BJ (cell line): ENCODE data around the gene USP53. TPM values are rescaled to one million over a fixed set of nuclear protein-coding genes. Genes with fewer than 3 reads are reported as not detected.

ENCODE experiments used
- CTCF ChIA-PET: fragments of 350-600 bp; formaldehyde crosslinking; extraction: SDS; loops from one replicate; lab custom pipeline; 2021; ENCODE audit warnings: antibody characterized with exemption, inconsistent platforms; lab: Yijun Ruan, JAX
- POLR2A ChIA-PET: fragments of 300-600 bp; sonication (Branson Sonifier 250); formaldehyde crosslinking; extraction: SDS; loops from one replicate; lab custom pipeline; 2021; ENCODE audit warnings: antibody characterized with exemption; lab: Charles Lee
- DNase-seq: peaks from one replicate; pipeline ENCODE4 v3.0.0-alpha.2; 2011; ENCODE audit warnings: low read depth
- H3K27me3 ChIP-seq: 2 replicates; pipeline ENCODE4 v1.6.0; 2011; ENCODE audit warnings: low read length; ENCODE audit not compliant: control insufficient read depth, insufficient read depth
- H3K36me3 ChIP-seq: 2 replicates; pipeline ENCODE4 v1.5.1; 2011; ENCODE audit warnings: low read length; ENCODE audit not compliant: control insufficient read depth, insufficient read depth
- H3K4me3 ChIP-seq: 2 replicates; pipeline ENCODE4 v1.5.1; 2011; ENCODE audit warnings: low read depth, mild to moderate bottlenecking, control low read depth, low read length
- polyA plus RNA-seq: library from polyadenylated mRNA; depleted of rRNA; stranded (reverse); fragments of >200 nt; gene quantifications from 2 replicates; pipeline ENCODE4 v1.2.3, GENCODE V29; 2011
- TF ChIP-seq, protein P1 (sequence below): IDR thresholded peaks from 2 replicates; pipeline ENCODE4 v1.5.1; 2011; ENCODE audit warnings: low read depth, mild to moderate bottlenecking, control low read depth, inconsistent platforms, low read length, moderate library complexity; ENCODE audit not compliant: insufficient read depth

The USP53 gene
- polyA plus RNA-seq, 1 experiment: 70.5 TPM

DNA sequence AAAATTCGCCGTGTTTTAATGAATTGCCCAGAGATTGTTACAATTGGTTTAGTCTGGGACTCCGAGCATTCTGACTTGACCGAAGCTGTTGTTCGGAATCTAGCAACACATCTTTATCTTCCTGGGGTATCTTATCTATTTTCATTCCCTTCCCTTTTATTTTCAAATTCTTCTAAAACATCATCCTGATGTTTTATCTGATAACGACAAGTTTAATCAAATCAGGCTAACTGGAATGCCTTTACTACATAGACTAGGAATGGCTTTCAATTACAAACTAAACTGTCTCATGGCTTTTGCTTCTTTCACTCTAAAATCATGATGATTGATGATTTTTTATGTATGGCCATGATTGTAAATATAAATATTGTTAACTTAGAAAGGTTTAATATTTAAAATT is 48.0 kb downstream of the USP53 start:
- H3K36me3 ChIP-seq: peaks cover 12% of the 10 kb centered on the region
- no peak for DNase-seq
- CTCF ChIA-PET: no interaction called here
- no peak overlapping the region for H3K4me3 ChIP-seq
- POLR2A ChIA-PET: no interaction called here
- no peaks in the 10 kb centered on the region for H3K27me3 ChIP-seq
- TF ChIP-seq, protein P1, sequence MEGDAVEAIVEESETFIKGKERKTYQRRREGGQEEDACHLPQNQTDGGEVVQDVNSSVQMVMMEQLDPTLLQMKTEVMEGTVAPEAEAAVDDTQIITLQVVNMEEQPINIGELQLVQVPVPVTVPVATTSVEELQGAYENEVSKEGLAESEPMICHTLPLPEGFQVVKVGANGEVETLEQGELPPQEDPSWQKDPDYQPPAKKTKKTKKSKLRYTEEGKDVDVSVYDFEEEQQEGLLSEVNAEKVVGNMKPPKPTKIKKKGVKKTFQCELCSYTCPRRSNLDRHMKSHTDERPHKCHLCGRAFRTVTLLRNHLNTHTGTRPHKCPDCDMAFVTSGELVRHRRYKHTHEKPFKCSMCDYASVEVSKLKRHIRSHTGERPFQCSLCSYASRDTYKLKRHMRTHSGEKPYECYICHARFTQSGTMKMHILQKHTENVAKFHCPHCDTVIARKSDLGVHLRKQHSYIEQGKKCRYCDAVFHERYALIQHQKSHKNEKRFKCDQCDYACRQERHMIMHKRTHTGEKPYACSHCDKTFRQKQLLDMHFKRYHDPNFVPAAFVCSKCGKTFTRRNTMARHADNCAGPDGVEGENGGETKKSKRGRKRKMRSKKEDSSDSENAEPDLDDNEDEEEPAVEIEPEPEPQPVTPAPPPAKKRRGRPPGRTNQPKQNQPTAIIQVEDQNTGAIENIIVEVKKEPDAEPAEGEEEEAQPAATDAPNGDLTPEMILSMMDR: no peak

DNA sequence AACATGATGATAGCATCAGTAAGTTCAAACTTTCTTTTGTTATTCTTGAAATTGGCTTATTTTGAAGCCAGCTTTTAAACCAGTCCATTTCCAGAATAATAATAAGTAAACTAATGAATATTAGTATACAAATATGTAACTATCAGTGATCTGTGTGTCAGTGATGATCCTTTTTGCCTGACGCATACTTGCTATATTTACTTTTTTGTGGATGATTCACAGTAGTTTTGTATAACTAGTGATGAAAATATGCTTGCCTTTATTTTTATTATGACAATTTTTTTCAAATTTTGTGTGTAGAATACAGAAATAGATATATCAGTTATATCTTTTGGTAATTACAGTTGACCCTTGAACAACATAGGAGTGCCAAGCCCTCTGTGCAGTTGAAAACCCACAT is 49.5 kb downstream of the USP53 start:
- H3K27me3 ChIP-seq: no peaks in the 10 kb centered on the region
- H3K36me3 ChIP-seq: peaks cover 10% of the 10 kb centered on the region
- CTCF ChIA-PET: no interaction called here
- TF ChIP-seq, protein P1: no peak
- POLR2A ChIA-PET: no interaction called here
- H3K4me3 ChIP-seq: no peak overlapping the region
- no peak for DNase-seq

DNA sequence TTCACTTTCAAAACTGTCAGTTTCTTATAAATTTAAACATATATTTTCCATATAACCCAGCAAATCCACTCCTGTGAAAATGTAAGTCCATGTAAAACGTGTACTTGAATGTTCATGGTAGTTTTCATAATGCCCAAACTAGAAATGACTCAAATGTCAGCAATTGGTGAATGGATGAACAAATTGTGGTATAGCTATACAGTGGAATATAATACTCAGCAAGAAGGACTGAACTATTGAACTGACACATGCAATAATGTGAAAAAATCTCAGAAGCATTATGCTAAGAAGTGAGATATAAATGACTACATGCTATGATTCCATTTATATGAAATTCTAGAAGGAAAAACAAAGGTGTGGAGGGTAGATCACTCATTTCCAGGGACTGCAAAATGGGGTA is 52.2 kb downstream of the USP53 start:
- H3K4me3 ChIP-seq: no peak overlapping the region
- no peaks in the 10 kb centered on the region for H3K27me3 ChIP-seq
- H3K36me3 ChIP-seq: peaks cover 12% of the 10 kb centered on the region
- TF ChIP-seq, protein P1: no peak
- DNase-seq: no peak
- CTCF ChIA-PET: interaction anchor here (1.0 kb wide), 1 partner anchor 47 kb away, joined by 3 read pairs; no protein-coding TSS in a partner anchor
- POLR2A ChIA-PET: no interaction called here

DNA sequence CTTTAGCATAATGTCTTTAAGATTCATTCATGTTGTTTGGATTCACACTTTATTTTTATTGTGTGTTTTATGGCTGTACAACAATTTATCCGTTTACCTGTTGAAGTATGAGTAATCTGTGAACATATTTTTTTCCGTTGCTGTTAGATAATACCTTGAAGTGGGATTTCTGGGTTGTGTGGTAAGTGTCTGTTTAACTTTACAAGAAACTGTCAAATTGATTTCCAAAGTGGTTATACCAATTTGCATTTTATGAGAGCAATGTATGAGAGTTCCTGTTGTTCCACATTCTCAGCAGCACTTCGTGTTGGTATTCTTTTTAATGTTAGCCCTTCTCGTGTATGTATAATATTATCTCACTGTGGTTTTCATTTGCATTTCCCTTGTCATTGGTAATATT is 53.6 kb downstream of the USP53 start:
- Histone ChIP-seq H3K36me3 (peaks cover 14% of the 10 kb centered on the region), H3K27me3 (no peaks in the 10 kb centered on the region), H3K4me3 (no peak overlapping the region)
- no peak for DNase-seq
- TF ChIP-seq, protein P1: no peak
- ChIA-PET POLR2A (no interaction called here), CTCF (no interaction called here)

DNA sequence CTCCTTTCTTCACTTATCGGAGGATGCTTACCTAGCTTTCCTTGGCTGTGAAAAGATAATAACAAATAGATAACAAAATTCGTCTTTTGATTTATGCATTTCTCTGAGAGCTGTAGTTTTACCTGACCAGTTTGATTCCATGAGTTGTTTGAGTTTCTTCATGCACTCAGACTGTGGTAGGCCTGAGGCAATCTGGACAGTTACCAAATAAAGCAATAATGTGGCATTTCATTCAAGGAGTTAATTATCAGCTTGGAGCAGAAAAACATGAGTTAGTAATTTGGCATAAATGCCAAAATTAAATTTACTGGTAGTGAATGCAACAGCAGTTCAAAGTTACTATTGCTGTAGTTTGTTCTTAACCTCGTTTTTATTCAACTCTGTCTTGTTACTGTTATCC is 56.0 kb downstream of the USP53 start:
- CTCF ChIA-PET: no interaction called here
- POLR2A ChIA-PET: no interaction called here

More for the DNA sequence above, 56.0 kb downstream of the USP53 start:
- Histone ChIP-seq H3K4me3 (no peak overlapping the region), H3K27me3 (no peaks in the 10 kb centered on the region), H3K36me3 (peaks cover 18% of the 10 kb centered on the region)
- DNase-seq: no peak
- TF ChIP-seq, protein P1: no peak
